Keratinocyte (primary cell): Measurements from ENCODE around the gene AP5B1. TPM values are rescaled to one million over a fixed set of nuclear protein-coding genes. Genes with fewer than 3 reads are reported as not detected.

Experiments used
- DNase-seq: peaks from one replicate; pipeline ENCODE4 v3.0.0-alpha.2; 2011; ENCODE audit warnings: low read depth, missing footprints, low spot score
- FAIRE-seq: peaks from 2 replicates; lab custom pipeline; 2011; peaks lifted over from hg19 to GRCh38; lab: Jason Lieb, UNC
- H2AFZ ChIP-seq: 2 replicates; pipeline ENCODE4 v1.6.0; 2012; ENCODE audit warnings: low read length, control low read depth, inconsistent platforms; ENCODE audit not compliant: control insufficient read depth
- H3K27ac ChIP-seq: 2 replicates; pipeline ENCODE4 v1.5.1; 2011; ENCODE audit warnings: low read length; ENCODE audit not compliant: control insufficient read depth, insufficient read depth
- H3K27me3 ChIP-seq: 3 replicates; pipeline ENCODE4 v1.6.0; 2011; ENCODE audit warnings: low read length; ENCODE audit not compliant: control insufficient read depth, insufficient read depth; ENCODE audit errors: extremely low read depth
- H3K36me3 ChIP-seq, 2 experiments: 2 replicates in 1 of 2; 3 replicates in 1 of 2; pipeline ENCODE4 v1.5.1; 2011; ENCODE audit warnings: low read length in 2 of 2, mild to moderate bottlenecking in 1 of 2; ENCODE audit not compliant: control insufficient read depth in 2 of 2, insufficient read depth in 2 of 2; ENCODE audit errors: extremely low read depth in 1 of 2
- H3K4me1 ChIP-seq: 3 replicates; pipeline ENCODE4 v1.5.1; 2011; ENCODE audit warnings: low read length; ENCODE audit not compliant: control insufficient read depth, insufficient read depth; ENCODE audit errors: extremely low read depth
- H3K4me2 ChIP-seq: 3 replicates; pipeline ENCODE4 v1.6.0; 2011; ENCODE audit warnings: low read depth, low read length; ENCODE audit not compliant: control insufficient read depth, insufficient read depth; ENCODE audit errors: extremely low read depth
- H3K4me3 ChIP-seq, 3 experiments: fragments of 200-600 bp in 1 of 3; sonication (generic) in 1 of 3; 2 replicates in 2 of 3; 3 replicates in 1 of 3; pipeline ENCODE4 v1.5.1; 2011 to 2016; ENCODE audit warnings: low read length in 3 of 3, mild to moderate bottlenecking in 3 of 3, control low read depth in 2 of 3, inconsistent platforms in 1 of 3, low read depth in 1 of 3, mixed read lengths in 1 of 3, mixed run types in 1 of 3, moderate library complexity in 1 of 3; ENCODE audit not compliant: control insufficient read depth in 2 of 3, insufficient read depth in 2 of 3; ENCODE audit errors: extremely low read depth in 1 of 3
- H3K79me2 ChIP-seq: 2 replicates; pipeline ENCODE4 v1.6.0; 2012; ENCODE audit warnings: low read length; ENCODE audit not compliant: control insufficient read depth, insufficient read depth
- H3K9ac ChIP-seq: 3 replicates; pipeline ENCODE4 v1.6.0; 2011; ENCODE audit warnings: low read length; ENCODE audit not compliant: control insufficient read depth, insufficient read depth; ENCODE audit errors: extremely low read depth
- H3K9me1 ChIP-seq: 3 replicates; pipeline ENCODE4 v1.6.0; 2011; ENCODE audit warnings: low read length; ENCODE audit not compliant: control insufficient read depth, insufficient read depth; ENCODE audit errors: extremely low read depth
- H3K9me3 ChIP-seq: 2 replicates; pipeline ENCODE4 v1.5.1; 2012; ENCODE audit warnings: low read depth, low read length; ENCODE audit not compliant: control insufficient read depth
- H4K20me1 ChIP-seq: 3 replicates; pipeline ENCODE4 v1.6.0; 2011; ENCODE audit warnings: low read length; ENCODE audit not compliant: control insufficient read depth, insufficient read depth; ENCODE audit errors: extremely low read depth
- CTCF ChIP-seq, 3 experiments: IDR thresholded peaks in 1 of 3; conservative IDR thresholded peaks in 1 of 3; optimal IDR thresholded peaks in 1 of 3; 2 replicates in 2 of 3; 3 replicates in 1 of 3; pipeline versions ENCODE3 to v1.5.1; 2011; ENCODE audit warnings: low read length in 3 of 3, mild to moderate bottlenecking in 3 of 3, moderate library complexity in 2 of 3, control low read depth in 1 of 3, inconsistent platforms in 1 of 3; ENCODE audit not compliant: insufficient read depth in 2 of 3; ENCODE audit errors: extremely low read depth in 1 of 3
- EZH2 ChIP-seq: IDR thresholded peaks from one replicate; pipeline ENCODE4 v1.6.1; 2012; ENCODE audit warnings: inconsistent platforms, mild to moderate bottlenecking, low read length, moderate library complexity
- dilution Hi-C: fragments of 300-500 bp; cut with MboI; formaldehyde crosslinking; loops from one replicate; pipeline ENCODE4 v1.7.0; 2020; ENCODE audit warnings: low sequenced_read_pairs; ENCODE audit not compliant: extremely low pct_ligation_motif_present
- polyA plus RNA-seq, 5 experiments: library from polyadenylated mRNA; depleted of rRNA in 3 of 5; stranded (reverse) in 3 of 5; stranded (forward) in 1 of 5; unstranded in 1 of 5; fragments of >200 nt; gene quantifications; 1 replicate in 1 of 5; 2 replicates in 3 of 5; 3 replicates in 1 of 5; pipeline versions ENCODE4 v1.2.1 to v1.2.3, GENCODE V29; 2011 to 2012; ENCODE audit warnings: missing spikeins in 2 of 5, low read depth in 1 of 5, low replicate concordance in 1 of 5

AP5B1 gene
- polyA plus RNA-seq, 1 donor (not counting 4 experiments of a cell fraction or from before 2014, with no cell fraction given), result 3.1 TPM

GRCh38 chr11:65745049-65745448, 35.7 kb downstream of the AP5B1 start:
- Histone ChIP-seq H3K27me3 (peaks cover 27% of the 10 kb centered on the region), H3K4me2 (no peak overlapping the region), H4K20me1 (no peaks in the 10 kb centered on the region), H3K9me3 (no peaks in the 10 kb centered on the region), H3K4me1 (no peaks in the 10 kb centered on the region), H3K9ac (no peak overlapping the region), H3K4me3 (no peak overlapping the region), H3K9me1 (no peaks in the 10 kb centered on the region), H2AFZ (no peak overlapping the region), H3K79me2 (no peaks in the 10 kb centered on the region), H3K36me3 (no peaks in the 10 kb centered on the region), H3K27ac (no peak overlapping the region)
- FAIRE-seq (no peak), DNase-seq (no peak)
- dilution Hi-C loops, result no loop called here
- TF ChIP-seq EZH2, result no peak
- TF ChIP-seq CTCF (optimal IDR thresholded peaks at IDR 0.05 in 1 of 3, IDR thresholded peaks at IDR 0.05 in 1 of 3, conservative IDR thresholded peaks at IDR 0.05 in 1 of 3; ENCODE audit: extremely low read depth in 1 of 3, insufficient read depth in 2 of 3, low read length in 3 of 3), result no peak

- no peak overlapping the region for H3K4me3 ChIP-seq
- H4K20me1 ChIP-seq, result no peaks in the 10 kb centered on the region
- no peak overlapping the region for H2AFZ ChIP-seq
- dilution Hi-C loops, result no loop called here
- TF ChIP-seq EZH2 (no peak), CTCF (optimal IDR thresholded peaks at IDR 0.05 in 1 of 3, IDR thresholded peaks at IDR 0.05 in 1 of 3, conservative IDR thresholded peaks at IDR 0.05 in 1 of 3; ENCODE audit: extremely low read depth in 1 of 3, insufficient read depth in 2 of 3, low read length in 3 of 3) (no peak)
- FAIRE-seq (no peak), DNase-seq (no peak)
- H3K36me3 ChIP-seq, result no peaks in the 10 kb centered on the region
- no peaks in the 10 kb centered on the region for H3K9me3 ChIP-seq
- H3K9me1 ChIP-seq, result no peaks in the 10 kb centered on the region
- H3K27ac ChIP-seq, result no peak overlapping the region
- H3K4me1 ChIP-seq, result no peaks in the 10 kb centered on the region
- no peak overlapping the region for H3K9ac ChIP-seq
- no peak overlapping the region for H3K4me2 ChIP-seq
- peaks cover 27% of the 10 kb centered on the region for H3K27me3 ChIP-seq
- H3K79me2 ChIP-seq, result no peaks in the 10 kb centered on the region
Measured at GRCh38 chr11:65744699-65745042, 36.1 kb downstream of the AP5B1 start.
